GM21786 (cell line): Measurements from ENCODE around the gene LRFN2.

ENCODE experiments used
- ATAC-seq: cut with Tn5 transposase; IDR thresholded peaks from one replicate; pipeline ENCODE4 v1.9.1; 2021; ENCODE audit not compliant: unreplicated experiment

The LRFN2 gene

DNA sequence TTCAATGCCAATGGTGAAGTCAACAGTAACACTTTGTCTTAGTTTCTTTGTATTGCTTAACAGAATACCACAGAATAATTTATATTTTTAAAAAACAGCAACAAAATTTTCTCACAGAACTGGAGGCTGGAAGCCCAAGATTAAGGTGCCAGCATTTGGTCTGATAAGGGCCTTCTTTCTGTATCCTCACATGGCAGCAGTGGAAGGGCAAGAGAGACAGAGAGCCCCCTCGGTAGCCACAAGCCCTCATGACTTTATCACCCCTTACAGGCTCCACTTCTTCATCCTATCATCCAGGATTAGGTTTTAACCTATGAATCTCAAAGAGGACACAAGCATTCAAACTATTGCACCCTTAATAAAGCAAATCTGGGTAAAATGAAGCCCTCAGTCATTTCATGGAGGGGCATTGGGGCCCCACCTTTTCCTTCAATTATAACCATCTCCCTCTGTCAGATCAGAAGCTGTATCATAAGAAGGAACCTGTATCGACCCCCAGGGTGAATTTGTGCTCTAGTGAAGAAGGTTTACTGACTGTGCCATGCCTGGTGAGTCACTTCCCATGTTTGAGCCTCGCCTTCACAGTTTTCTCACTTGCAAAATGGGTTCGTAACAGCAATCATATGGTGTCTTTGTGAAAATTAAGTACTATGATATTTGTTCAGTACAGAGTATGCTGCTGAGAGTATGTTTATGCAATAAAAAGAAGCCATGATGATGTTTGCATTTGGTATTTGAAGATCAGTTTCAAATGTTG is 178.2 kb downstream of the LRFN2 start:
- no peak for ATAC-seq

DNA sequence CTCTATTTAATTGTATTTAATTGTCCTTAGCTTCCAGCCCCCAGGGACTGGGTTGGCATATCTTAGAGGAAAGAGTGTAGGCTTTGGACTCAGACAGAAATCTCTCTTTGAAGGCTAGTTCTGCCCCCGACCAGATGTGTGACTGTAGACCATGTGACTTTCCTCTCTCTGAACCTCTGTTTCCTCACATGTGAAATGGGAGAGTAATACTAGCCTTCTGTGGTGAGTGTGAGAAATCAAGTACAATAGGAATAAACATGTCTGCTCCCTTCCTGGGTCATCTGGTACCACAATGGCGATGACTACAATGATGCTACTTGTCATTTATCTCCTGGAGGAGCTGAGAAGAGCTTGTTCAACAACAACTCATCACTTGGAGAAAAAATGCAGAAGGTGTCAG is 179.9 kb downstream of the LRFN2 start:
- no peak for ATAC-seq

DNA sequence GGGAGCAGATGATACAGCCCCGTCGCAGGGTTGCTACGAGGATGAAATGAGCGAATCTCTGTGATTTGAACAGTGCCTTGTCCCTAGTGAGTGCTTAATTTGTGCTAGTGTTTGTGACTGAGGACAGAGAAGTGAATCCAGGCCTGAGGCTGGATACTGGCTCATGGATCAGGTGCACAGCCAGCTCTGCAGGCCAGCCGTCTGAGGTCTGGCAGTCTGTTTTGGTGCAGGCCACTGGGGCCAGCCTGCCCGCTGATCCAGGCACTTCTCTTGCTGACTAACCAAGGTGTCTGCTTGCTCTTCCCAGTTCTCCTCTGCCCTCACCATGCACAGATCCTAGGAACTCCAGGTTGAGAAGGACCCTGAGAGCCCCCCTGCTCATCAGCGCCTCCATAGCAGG is 181.0 kb downstream of the LRFN2 start:
- no peak for ATAC-seq

DNA sequence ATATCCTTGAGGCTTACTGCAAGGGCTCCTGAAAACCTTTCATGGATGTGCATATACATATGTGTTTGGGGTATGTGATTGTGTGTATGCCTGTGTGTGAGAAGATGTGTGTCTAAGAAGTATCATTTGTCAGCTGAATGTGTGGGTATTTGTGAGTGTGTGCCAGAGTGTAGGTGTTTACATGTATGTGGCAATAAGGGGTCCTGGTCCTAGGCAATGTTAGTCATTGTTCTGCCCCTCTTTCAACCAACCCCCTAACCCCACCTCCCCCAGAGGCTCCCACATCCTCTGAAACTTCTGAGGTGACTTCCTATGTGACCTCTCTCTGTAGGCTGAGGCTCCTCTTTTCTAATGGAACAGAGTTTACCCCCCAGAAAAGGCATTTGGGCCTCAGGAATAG is 186.4 kb downstream of the LRFN2 start:
- ATAC-seq = no peak

DNA sequence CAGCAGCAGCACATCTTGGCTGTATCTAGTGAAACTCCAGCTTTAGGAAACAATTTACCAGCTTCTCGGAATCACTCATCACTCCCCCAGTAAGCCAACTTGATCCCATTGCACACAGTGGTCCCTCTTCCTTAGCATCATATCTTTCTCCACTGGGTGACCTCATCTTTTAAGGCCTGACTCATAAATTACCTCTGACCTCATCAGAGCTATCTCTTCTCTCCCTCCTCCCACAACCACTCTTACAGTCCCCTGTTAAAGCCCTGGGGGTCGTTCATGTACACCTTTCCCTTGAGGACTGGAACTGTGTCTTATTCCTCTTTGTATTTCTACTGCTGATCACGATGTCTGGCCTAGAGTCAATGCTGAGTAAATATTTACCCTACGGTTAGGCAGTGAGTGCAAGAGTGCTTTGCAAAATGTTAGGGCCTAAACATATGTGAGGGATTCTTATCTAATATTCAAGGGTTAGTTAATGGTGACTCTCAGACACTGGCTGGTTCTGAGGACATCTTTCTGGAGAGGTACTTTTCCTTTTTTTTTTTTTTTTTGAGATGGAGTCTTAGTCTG is 187.2 kb downstream of the LRFN2 start:
- ATAC-seq = no peak

DNA sequence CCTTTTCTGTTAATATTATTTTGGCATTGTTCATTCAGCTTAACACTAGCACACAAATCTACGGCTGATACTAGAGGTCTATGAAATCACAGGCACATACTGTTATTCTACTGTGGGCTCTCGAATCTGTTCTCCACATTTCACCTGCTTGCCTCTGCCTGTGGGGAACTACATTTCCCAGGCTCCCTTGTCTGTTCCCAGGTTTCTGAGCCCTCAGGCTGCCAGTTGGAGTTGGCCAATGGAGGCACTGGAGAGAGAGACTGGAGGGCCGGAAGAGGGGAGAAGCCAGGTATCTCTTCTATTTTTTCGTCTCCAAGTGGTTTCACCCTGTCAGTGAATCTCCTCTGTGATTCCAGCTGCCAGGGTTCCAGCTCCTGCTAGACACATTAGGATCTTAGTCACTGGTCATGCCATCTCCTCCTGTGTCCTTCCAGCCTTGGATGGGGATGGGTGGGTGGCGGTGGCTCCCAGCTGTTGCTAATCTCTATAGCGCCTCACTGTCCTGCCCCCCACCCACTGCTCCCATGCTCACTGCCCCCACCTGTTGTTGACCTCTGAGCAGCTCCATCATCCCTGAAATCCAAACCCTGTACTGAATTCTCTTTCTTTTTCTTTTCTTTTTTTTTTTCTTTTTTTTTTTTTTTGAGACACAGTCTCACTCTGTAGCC is 188.2 kb downstream of the LRFN2 start:
- ATAC-seq = no peak

DNA sequence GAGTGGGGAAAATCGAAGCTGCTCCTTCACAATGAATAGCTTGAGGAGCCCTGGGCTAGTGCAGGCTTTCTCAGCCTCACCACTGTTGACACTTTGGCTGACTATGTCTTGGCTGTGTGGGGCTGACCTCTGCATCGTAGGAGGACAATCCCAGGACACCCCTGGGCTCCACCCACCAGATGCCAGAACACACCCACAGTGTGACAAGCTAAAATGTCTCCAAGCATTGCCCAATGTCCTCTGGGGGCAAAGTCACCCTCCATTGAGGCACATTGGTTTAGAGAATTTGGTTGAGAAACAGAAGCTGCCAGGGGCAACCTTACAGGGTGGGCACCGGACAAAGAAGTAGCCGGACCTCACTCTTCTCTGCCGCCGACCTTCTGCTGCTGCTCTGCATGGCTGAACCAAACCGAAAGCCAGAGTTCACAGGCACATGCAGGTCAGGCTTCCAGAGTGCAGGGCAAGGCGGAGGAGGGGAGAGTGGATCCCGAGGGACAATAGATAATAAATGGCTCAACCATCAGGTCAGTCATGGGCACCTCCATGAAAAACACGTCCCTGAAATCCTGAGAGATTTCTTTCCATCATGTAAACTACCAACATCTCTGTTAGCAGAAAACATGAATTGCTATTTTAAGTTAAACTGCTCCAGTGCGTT is 189.0 kb downstream of the LRFN2 start:
- no peak for ATAC-seq

DNA sequence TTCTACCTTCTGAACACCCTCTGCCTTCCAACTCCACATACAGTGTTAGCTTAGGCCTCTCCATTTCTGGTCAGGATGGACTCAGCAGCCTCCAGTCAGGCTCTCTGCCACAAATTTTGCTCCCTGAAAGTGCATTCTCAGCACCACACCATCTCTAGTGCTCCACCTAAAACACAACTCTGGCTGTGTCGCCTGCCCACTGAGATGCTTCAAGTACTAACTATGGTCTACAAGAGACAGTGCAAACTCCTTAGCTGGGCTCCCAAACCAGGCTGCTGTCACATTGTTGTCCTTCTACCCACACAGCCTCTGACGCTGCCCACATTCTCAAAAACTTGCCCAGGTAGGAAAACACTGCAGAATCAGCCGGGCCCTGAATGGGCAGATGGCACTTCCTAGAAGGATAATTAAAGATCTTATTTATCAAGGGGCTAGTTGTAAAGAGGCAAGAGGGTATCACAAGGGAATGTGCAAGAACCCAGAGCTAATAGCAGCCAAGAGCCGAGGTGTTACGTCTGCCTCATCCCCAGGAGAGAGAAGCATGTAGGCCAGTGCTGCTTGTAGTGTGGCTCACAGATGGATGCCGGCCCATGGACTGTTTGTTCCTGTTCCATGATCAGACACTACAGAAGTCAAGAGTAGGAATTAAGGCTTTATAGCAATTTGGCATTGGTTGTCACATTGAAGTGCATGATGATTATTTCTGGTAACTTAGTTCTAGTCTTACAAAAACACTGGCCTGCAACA is 189.7 kb downstream of the LRFN2 start:
- ATAC-seq = no peak

DNA sequence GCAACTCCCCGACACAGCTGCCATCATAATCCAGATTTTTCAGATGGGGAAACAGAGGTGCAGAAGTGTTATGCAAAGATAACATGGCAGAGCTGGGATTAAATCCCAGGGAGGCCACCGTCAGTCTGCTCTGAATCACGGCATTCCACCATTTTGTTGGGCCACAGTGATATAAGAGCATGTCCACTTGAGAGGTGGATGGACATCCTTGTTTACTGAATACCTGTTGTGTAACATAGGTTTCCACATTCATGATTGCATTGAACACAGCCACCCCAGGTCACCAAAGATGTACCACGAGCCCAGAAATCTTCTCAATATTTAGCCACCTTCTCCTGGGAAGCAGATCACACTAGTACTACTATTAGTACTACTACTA is 191.5 kb downstream of the LRFN2 start:
- no peak for ATAC-seq

DNA sequence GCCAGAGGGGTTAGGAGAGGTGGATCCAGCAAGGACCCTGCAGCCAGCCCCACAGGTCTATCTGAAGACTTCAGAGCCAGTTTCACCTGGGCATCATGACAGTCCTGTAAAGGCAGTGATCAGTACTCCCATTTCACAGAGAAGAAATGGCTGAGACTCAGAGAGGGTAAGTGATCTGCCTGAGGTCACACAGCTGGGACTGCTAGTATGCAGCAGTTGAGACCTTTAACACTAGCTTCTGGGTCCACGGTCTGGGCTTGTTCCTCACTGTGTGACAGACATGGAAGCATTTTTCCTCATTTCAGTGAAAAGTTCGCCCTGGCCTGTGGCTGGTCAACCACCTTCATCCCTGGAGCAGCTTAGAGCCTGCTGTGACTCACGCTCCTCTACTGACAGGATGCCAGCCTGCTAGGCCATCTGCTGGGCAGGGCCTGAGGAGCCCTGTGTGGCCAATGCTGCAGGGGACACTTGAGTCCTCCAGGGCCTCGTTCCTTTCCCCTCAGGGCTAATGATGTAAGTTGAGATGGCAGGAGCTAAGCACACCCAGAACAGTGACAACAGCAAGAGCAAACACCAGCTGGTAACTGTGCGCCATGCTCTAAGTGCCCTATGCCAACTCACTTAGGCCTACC is 192.0 kb downstream of the LRFN2 start:
- ATAC-seq = no peak

DNA sequence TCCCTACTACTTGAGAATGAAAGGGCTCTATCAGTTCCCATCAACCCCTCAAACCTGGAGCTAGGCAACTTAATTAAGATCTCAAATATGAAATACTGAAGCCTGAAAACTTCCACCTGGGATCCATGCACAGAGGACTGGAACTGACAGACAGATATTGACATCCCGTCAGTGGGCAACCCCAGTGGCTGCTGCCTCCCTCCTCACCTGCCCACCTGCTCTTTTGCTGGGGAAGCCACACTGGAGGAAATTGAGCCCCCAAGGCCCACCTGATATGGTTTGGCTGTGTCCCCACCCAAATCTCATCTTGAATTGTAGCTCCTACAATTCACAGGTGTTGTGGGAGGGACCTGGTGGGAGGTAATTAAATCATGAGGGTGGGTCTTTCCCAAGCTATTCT is 192.8 kb downstream of the LRFN2 start:
- ATAC-seq = no peak

DNA sequence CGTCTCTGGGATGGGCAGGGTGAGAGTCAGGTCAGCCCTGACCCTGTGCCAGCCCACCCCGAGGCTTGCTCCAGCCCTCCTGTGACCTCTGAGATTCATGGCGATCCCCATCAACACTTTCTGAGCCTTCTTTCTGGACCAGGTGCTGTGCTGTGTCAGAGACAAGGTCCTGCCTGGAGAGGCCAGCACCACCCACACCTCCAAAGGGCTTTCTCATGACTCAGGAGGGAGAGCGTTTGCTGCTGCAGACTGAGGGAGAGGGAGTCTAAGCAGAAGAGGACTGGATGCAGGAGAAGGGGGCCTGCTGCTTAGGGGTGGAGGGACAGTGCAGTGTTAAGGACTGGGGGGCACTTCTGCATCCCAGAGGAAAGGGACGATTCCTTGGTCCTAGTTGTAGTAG is 193.5 kb downstream of the LRFN2 start:
- no peak for ATAC-seq

DNA sequence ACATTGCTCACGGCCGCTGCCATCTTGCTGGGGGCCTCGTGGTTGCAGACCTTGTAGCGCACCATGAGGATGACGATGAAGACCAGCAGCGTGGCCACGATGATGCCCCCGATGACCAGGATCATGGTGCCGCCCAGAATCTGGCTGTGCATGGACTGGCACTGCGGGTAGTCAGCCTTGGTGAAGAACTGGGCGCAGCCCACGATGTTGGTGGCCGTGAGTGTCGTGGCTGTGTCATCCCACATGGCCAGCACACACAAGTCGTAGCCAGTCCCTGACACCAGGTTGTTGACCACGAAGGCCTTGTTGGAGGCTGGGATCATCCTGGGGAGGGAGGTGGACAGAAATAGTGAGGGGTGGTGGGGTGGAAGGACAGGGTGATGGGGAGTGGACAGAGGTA is 194.6 kb downstream of the LRFN2 start:
- ATAC-seq = no peak

DNA sequence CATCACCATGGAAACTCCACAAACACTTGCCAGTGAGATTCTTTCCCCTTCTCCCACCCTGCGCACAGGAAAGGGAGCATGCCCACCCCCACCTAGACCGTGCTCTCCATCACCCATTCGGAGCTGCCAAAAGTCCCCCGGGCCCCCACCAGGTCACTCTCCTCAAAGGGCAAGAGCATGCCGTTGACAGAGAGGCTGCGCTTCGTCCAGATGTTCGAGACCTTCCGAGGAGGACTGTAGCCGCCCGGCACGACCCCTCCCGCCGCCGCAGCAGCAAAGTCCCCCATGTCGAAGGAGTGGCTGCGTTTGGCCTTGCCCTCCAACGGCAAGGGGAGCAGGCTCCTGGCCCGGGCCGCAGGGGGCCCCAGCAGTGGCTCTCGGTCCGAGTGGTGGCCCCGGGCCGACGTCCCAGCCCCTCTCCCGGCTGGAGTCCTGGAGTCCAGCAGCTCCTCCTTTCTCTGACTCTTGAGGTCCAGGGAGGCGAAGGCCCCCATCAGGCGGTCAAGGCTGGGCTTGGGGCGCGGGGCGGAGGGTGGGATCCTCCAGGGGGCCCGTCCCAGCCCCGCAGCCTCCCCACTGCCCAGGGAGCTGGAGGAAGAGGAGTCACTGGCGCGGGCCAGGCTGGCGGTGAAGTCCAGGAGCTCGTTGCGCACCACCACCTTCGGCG is 195.2 kb downstream of the LRFN2 start:
- no peak for ATAC-seq

DNA sequence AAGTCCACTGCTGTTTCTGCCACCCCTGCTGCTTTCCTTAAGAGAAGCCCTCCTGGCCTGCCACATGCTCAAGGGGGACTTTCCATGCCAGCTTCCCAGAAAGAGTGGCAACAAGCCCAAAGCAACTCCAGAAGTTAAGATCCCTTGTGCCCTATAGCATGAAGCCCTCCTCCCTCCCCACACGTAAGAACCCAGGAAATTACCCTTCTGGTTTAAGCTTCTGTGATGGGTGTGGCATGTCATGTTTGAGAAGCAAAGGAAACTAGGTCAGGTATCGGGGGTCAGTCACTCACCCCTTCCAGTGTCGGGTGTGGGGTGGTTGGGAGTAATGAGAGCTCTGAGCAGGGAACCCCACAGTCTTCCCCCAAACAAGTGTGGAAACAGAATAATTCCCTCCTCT is 196.1 kb downstream of the LRFN2 start:
- ATAC-seq = no peak

DNA sequence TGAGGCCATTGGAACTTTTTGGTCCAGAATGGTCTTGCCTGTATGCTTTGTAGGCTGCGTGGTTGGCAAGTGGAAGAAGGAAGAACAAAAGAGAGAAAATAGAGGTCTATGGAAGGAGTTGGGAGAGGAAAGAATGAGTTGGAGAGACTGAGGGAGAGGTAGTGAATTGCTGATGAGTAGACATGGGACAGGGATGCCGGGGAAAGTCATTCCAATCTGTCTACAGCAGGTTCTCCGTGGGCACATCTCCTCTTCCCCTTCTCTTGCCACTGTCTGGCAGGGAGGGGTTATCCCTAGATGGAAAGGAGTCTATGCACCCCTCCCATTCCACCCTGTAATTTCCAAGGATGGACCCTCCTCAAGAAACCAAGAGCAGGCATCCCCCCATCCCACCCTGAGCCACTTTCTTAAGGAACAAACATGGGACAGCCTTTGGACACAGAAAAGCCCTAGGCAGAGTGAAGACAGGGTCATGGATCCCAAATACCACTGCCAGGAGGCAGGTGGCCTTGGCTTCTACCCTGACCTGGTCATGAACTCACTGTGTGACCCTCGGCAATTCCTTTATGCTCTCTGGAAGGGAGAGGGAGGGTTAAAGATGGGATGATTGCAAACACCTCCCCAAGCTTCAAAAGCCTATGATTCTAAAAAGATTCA is 196.9 kb downstream of the LRFN2 start:
- ATAC-seq = no peak

DNA sequence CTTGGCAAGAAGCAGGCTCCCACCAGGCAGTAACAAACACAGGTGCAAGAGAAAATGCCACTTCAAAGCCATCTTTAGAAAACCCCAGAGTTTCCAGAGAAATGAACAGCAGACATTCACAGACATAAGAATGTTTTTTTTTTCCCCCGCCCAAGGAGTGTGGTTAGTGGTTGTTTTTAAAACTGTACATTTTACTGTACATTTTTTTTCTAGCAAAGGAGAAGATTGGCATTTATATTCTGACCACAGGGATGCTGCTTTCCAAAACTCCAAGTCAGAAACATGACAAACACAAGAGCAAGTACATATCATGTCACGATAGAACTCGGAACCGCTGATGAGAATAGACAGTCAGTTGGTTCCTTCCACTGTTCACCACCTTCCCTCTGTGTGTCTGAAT is 197.9 kb downstream of the LRFN2 start:
- ATAC-seq = no peak

DNA sequence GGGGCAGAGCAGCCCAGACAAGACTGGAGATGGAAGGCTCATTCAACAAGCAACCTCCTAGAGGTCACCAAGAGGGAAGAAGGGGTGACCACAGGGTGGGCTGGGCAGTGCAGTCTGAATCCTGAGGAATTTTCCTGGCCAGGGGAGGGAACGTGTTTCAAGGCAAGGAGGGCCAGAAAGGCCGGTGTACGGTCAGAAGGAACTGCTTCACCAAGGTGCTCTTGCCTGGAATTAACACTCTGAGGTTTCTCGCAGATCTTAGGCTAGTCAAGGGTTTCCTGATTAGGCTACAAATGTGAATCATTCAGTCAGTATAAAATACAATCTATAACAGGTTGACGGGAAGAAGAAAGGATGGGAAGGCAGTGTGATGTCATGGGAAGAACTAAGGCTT is 199.3 kb downstream of the LRFN2 start:
- no peak for ATAC-seq

DNA sequence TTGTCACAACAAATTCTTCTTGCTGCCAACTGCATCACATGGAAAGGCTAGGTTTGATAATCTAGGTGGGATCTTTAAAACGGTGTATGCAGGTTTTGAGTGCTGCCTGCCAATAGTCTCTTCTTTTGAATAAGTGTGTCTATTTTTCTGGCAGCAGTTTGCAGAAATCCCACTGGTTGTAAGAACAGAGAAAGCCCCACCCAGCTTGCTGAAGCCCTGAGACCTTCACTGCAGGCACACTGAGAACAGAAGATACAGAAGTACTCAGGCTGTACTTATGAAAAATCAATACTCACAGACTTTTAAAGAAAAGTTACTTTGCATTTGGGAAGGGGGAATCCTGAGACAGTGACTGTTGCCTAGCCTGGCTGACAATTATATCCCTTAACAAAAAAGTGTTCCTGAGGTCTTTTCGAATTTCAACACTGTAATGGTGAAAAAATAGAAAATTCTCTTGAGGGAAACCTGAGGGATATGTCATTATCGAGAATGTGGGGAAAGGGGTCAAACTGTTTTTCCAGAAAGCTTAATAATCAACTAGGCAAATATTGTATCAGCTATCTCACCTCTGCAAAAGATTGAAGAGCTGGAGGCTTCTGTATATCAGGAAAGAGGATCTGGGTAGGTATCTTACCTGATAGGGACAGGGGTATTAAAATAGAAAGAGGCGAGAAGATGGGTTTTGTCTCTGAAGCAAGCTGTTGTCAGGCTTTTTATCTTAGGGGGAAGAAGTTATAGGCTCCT is 199.9 kb downstream of the LRFN2 start:
- no peak for ATAC-seq
